HAP-1 (cell line): ENCODE data around the gene CEP97.
"Not testable (repeated sequence)": the region's sequence is repeated elsewhere in the genome, so short reads cannot be mapped to it uniquely, and the experiment has no call there.

Experiments used
- DNase-seq, 2 experiments: peaks; one replicate each; pipeline ENCODE4 v3.0.0-alpha.2; 2016 to 2020; ENCODE audit warnings: low spot score in 2 of 2
- H3K27me3 ChIP-seq: fragments of 250-450 bp; sonication (Bioruptor Pico); 2 replicates; pipeline ENCODE4 v1.5.1; 2020; ENCODE audit warnings: low read depth, mild to moderate bottlenecking, moderate library complexity
- H3K36me3 ChIP-seq: fragments of 250-450 bp; sonication (Bioruptor Pico); replicated peaks from 2 replicates; pipeline ENCODE4 v1.5.1; 2020; ENCODE audit warnings: mild to moderate bottlenecking
- H3K4me1 ChIP-seq: fragments of 250-450 bp; sonication (Bioruptor Pico); 2 replicates; pipeline ENCODE4 v1.5.1; 2020; ENCODE audit warnings: mild to moderate bottlenecking
- H3K4me3 ChIP-seq: fragments of 250-450 bp; sonication (Bioruptor Pico); 2 replicates; pipeline ENCODE4 v1.5.1; 2020; ENCODE audit warnings: mild to moderate bottlenecking, moderate library complexity
- H3K9me3 ChIP-seq: fragments of 250-450 bp; sonication (Bioruptor Pico); 2 replicates; pipeline ENCODE4 v1.5.1; 2020; ENCODE audit warnings: mild to moderate bottlenecking, moderate library complexity
- in situ Hi-C: fragments of 300-500 bp; cut with MboI; formaldehyde crosslinking; loops from 3 replicates; pipeline ENCODE4 v1.14.3; 2020; ENCODE audit warnings: low sequenced_read_pairs, inconsistent platforms, mixed read lengths

Gene CEP97

GRCh38 chr3:101724329-101725193, at the start of gene CEP97:
CEP97 (plus strand) TSS chr3:101724614; CDS start chr3:101724677, 63 bp downstream.
- in situ Hi-C loops: no loop called here
- peaks cover 32% of the 10 kb centered on the region for H3K4me1 ChIP-seq
- H3K36me3 ChIP-seq: peaks cover 5% of the 10 kb centered on the region
- DNase-seq: peak; percentile 93 to 94
- no peaks in the 10 kb centered on the region for H3K9me3 ChIP-seq
- H3K27me3 ChIP-seq: no peaks in the 10 kb centered on the region
- peak within 1 kb of the TSS; percentile 53 for H3K4me3 ChIP-seq

GRCh38 chr3:101675709-101676215, 48.7 kb upstream of the CEP97 start:
- Histone ChIP-seq H3K4me3 (peak overlapping the region; percentile 81), H3K4me1 (peaks cover 18% of the 10 kb centered on the region), H3K27me3 (no peaks in the 10 kb centered on the region), H3K36me3 (peaks cover 18% of the 10 kb centered on the region), H3K9me3 (no peaks in the 10 kb centered on the region)
- in situ Hi-C loops: no loop called here
- peak in 1 of 2 experiments; percentile 52 for DNase-seq

GRCh38 chr3:101676216-101676764, 48.1 kb upstream of the CEP97 start:
- H3K27me3 ChIP-seq: no peaks in the 10 kb centered on the region
- in situ Hi-C loops: no loop called here
- H3K36me3 ChIP-seq: peaks cover 18% of the 10 kb centered on the region
- H3K9me3 ChIP-seq: no peaks in the 10 kb centered on the region
- peaks cover 18% of the 10 kb centered on the region for H3K4me1 ChIP-seq
- peak overlapping the region; percentile 81 for H3K4me3 ChIP-seq
- peak; percentile 91 to 98 for DNase-seq

GRCh38 chr3:101676765-101677435, 47.5 kb upstream of the CEP97 start, which contains the start of gene ZBTB11:
ZBTB11 (minus strand) TSS chr3:101677132; CDS start chr3:101676914, 218 bp downstream.
- peaks cover 18% of the 10 kb centered on the region for H3K4me1 ChIP-seq
- peak; percentile 99 to 100 for DNase-seq
- in situ Hi-C loops: no loop called here

GRCh38 chr3:101677436-101678286, 46.8 kb upstream of the CEP97 start:
- H3K9me3 ChIP-seq: no peaks in the 10 kb centered on the region
- no peaks in the 10 kb centered on the region for H3K27me3 ChIP-seq
- DNase-seq: peak in 1 of 2 experiments; percentile 44
- H3K4me3 ChIP-seq: peak overlapping the region; percentile 15
- H3K36me3 ChIP-seq: peaks cover 31% of the 10 kb centered on the region
- in situ Hi-C loops: no loop called here
- peaks cover 18% of the 10 kb centered on the region for H3K4me1 ChIP-seq

More at GRCh38 chr3:101676765-101677435, 47.5 kb upstream of the CEP97 start, which contains the start of gene ZBTB11:
- Histone ChIP-seq H3K36me3 (peaks cover 23% of the 10 kb centered on the region), H3K27me3 (no peaks in the 10 kb centered on the region), H3K4me3 (peak within 1 kb of the TSS; percentile 81), H3K9me3 (no peaks in the 10 kb centered on the region)

- H3K4me1 ChIP-seq: peaks cover 18% of the 10 kb centered on the region
- in situ Hi-C loops: not testable (repeated sequence)
- peaks cover 43% of the 10 kb centered on the region for H3K36me3 ChIP-seq
These were observed 45.6 kb upstream of the CEP97 start for GRCh38 chr3:101678837-101679236.

GRCh38 chr3:101680466-101680865, 43.9 kb upstream of the CEP97 start:
- DNase-seq: no peak
- H3K9me3 ChIP-seq: no peaks in the 10 kb centered on the region
- no peaks in the 10 kb centered on the region for H3K27me3 ChIP-seq
- H3K4me1 ChIP-seq: peaks cover 10% of the 10 kb centered on the region
- H3K4me3 ChIP-seq: no peak overlapping the region
- peaks cover 59% of the 10 kb centered on the region for H3K36me3 ChIP-seq
- in situ Hi-C loops: no loop called here

More at GRCh38 chr3:101678837-101679236, 45.6 kb upstream of the CEP97 start:
- H3K9me3 ChIP-seq, H3K4me3 ChIP-seq, DNase-seq, H3K27me3 ChIP-seq: not testable (repeated sequence)

- no peak for DNase-seq
- H3K9me3 ChIP-seq: no peaks in the 10 kb centered on the region
- in situ Hi-C loops: no loop called here
- peaks cover 63% of the 10 kb centered on the region for H3K36me3 ChIP-seq
- peak overlapping the region; percentile 89 for H3K4me3 ChIP-seq
- peaks cover 4% of the 10 kb centered on the region for H3K4me1 ChIP-seq
- H3K27me3 ChIP-seq: no peaks in the 10 kb centered on the region
These were observed 39.4 kb upstream of the CEP97 start for GRCh38 chr3:101685050-101685400.

- H3K4me3 ChIP-seq: peak overlapping the region; percentile 89
- H3K27me3 ChIP-seq: no peaks in the 10 kb centered on the region
- peaks cover 54% of the 10 kb centered on the region for H3K36me3 ChIP-seq
- peaks cover 6% of the 10 kb centered on the region for H3K4me1 ChIP-seq
- H3K9me3 ChIP-seq: no peaks in the 10 kb centered on the region
- no peak for DNase-seq
- in situ Hi-C loops: no loop called here
These were observed 38.5 kb upstream of the CEP97 start for GRCh38 chr3:101685870-101686307.

GRCh38 chr3:101687142-101687931, 37.1 kb upstream of the CEP97 start:
- in situ Hi-C loops: no loop called here
- DNase-seq: peak in 1 of 2 experiments; percentile 37

GRCh38 chr3:101689286-101689685, 35.1 kb upstream of the CEP97 start:
- Histone ChIP-seq H3K4me1 (peaks cover 30% of the 10 kb centered on the region), H3K27me3 (no peaks in the 10 kb centered on the region), H3K4me3 (no peak overlapping the region), H3K36me3 (peaks cover 20% of the 10 kb centered on the region), H3K9me3 (no peaks in the 10 kb centered on the region)
- DNase-seq: no peak
- in situ Hi-C loops: no loop called here

More at GRCh38 chr3:101687142-101687931, 37.1 kb upstream of the CEP97 start:
- Histone ChIP-seq H3K27me3 (no peaks in the 10 kb centered on the region), H3K4me3 (peak overlapping the region; percentile 89), H3K4me1 (peaks cover 17% of the 10 kb centered on the region), H3K9me3 (no peaks in the 10 kb centered on the region), H3K36me3 (peaks cover 40% of the 10 kb centered on the region)

- Histone ChIP-seq H3K4me1 (peaks cover 35% of the 10 kb centered on the region), H3K36me3 (peaks cover 4% of the 10 kb centered on the region), H3K9me3 (no peaks in the 10 kb centered on the region), H3K27me3 (no peaks in the 10 kb centered on the region), H3K4me3 (no peak overlapping the region)
- DNase-seq: no peak
- in situ Hi-C loops: no loop called here
These were observed 33.4 kb upstream of the CEP97 start for GRCh38 chr3:101690972-101691371.
